SK-N-SH treated with all-trans-retinoic acid at 6 μM for 48 hours (cell line): ENCODE data around the gene LYRM7.

ENCODE experiments used
- ATAC-seq: fragments of 200-7000 bp; cut with Tn5 transposase; 3 replicates; pipeline ENCODE4 v1.9.1; 2020; ENCODE audit warnings: mild to moderate bottlenecking, moderate library complexity
- ARNTL ChIP-seq: fragments of 450-650 bp; formaldehyde crosslinking; IDR thresholded peaks from 2 replicates; pipeline ENCODE4 v1.5.0; 2020; ENCODE audit warnings: low read depth, mild to moderate bottlenecking, moderate library complexity, borderline replicate concordance
- BACH2 ChIP-seq: fragments of 250-450 bp; sonication (Bioruptor Pico); IDR thresholded peaks from 2 replicates; pipeline ENCODE4 v1.9.0; 2021; ENCODE audit warnings: mild to moderate bottlenecking, borderline replicate concordance
- CSDC2 ChIP-seq: fragments of 250-450 bp; sonication (Bioruptor Pico); IDR thresholded peaks from 2 replicates; pipeline ENCODE4 v1.5.0; 2020; ENCODE audit warnings: mild to moderate bottlenecking, moderate library complexity
- ESRRG ChIP-seq: fragments of 250-450 bp; sonication (Bioruptor Pico); IDR thresholded peaks from 2 replicates; pipeline ENCODE4 v1.6.1; 2021; ENCODE audit warnings: mild to moderate bottlenecking
- OSR1 ChIP-seq: fragments of 250-450 bp; sonication (Bioruptor Pico); IDR thresholded peaks from 2 replicates; pipeline ENCODE4 v1.8.0; 2022; ENCODE audit warnings: moderate library complexity, mild to moderate bottlenecking, inconsistent platforms
- PPARA ChIP-seq: fragments of 250-450 bp; sonication (Bioruptor Pico); IDR thresholded peaks from 2 replicates; pipeline ENCODE4 v1.5.0; 2020; ENCODE audit warnings: mild to moderate bottlenecking, borderline replicate concordance
- RARB ChIP-seq: fragments of 250-450 bp; sonication (Bioruptor Pico); IDR thresholded peaks from 2 replicates; pipeline ENCODE4 v1.8.0; 2021; ENCODE audit warnings: mild to moderate bottlenecking, moderate library complexity
- SNAI2 ChIP-seq: fragments of 250-450 bp; sonication (Bioruptor Pico); IDR thresholded peaks from 2 replicates; pipeline ENCODE4 v1.5.0; 2020; ENCODE audit warnings: mild to moderate bottlenecking, moderate library complexity
- TCF4 ChIP-seq: fragments of 250-450 bp; sonication (Bioruptor Pico); IDR thresholded peaks from 2 replicates; pipeline ENCODE4 v1.8.0; 2021; ENCODE audit warnings: mild to moderate bottlenecking, moderate library complexity, borderline replicate concordance
- TOX ChIP-seq: fragments of 250-450 bp; sonication (Bioruptor Pico); IDR thresholded peaks from 2 replicates; pipeline ENCODE4 v1.8.0; 2021; ENCODE audit warnings: mild to moderate bottlenecking, moderate library complexity, borderline replicate concordance
- ZC3H10 ChIP-seq: fragments of 250-450 bp; sonication (Bioruptor Pico); IDR thresholded peaks from 2 replicates; pipeline ENCODE4 v1.5.1; 2021; ENCODE audit warnings: mild to moderate bottlenecking, moderate library complexity
- ZFP3 ChIP-seq: fragments of 250-450 bp; sonication (Bioruptor Pico); IDR thresholded peaks from 2 replicates; pipeline ENCODE4 v1.5.0; 2020; ENCODE audit warnings: mild to moderate bottlenecking, moderate library complexity
- ZFP30 ChIP-seq: fragments of 450-650 bp; formaldehyde crosslinking; IDR thresholded peaks from 2 replicates; pipeline ENCODE4 v1.5.0; 2022; ENCODE audit warnings: mild to moderate bottlenecking, moderate library complexity
- ZNF565 ChIP-seq: fragments of 450-650 bp; formaldehyde crosslinking; conservative IDR thresholded peaks from 2 replicates; pipeline ENCODE4 v1.5.0; 2020; ENCODE audit warnings: low read depth, mild to moderate bottlenecking, moderate library complexity
- ZNF70 ChIP-seq: fragments of 450-650 bp; formaldehyde crosslinking; IDR thresholded peaks from 2 replicates; pipeline ENCODE4 v1.5.0; 2020; ENCODE audit warnings: mild to moderate bottlenecking, moderate library complexity
- TF ChIP-seq, protein P1 (sequence below): fragments of 250-450 bp; sonication (Bioruptor Pico); IDR thresholded peaks from 2 replicates; pipeline ENCODE4 v1.5.1; 2020; ENCODE audit warnings: low read depth, mild to moderate bottlenecking, moderate library complexity
- TF ChIP-seq, protein P2 (sequence below): fragments of 250-450 bp; sonication (Bioruptor Pico); IDR thresholded peaks from 2 replicates; pipeline ENCODE4 v1.5.0; 2020; ENCODE audit warnings: mild to moderate bottlenecking, moderate library complexity
- TF ChIP-seq, protein P3 (sequence below): fragments of 250-450 bp; sonication (Bioruptor Pico); IDR thresholded peaks from 2 replicates; pipeline ENCODE4 v1.5.1; 2021; ENCODE audit warnings: mild to moderate bottlenecking, moderate library complexity
- TF ChIP-seq, protein P4 (sequence below): fragments of 250-450 bp; sonication (Bioruptor Pico); IDR thresholded peaks from 2 replicates; pipeline ENCODE4 v1.8.0; 2020; ENCODE audit warnings: mild to moderate bottlenecking, moderate library complexity, borderline replicate concordance
- TF ChIP-seq, protein P5 (sequence below): fragments of 250-450 bp; sonication (Bioruptor Pico); IDR thresholded peaks from 2 replicates; pipeline ENCODE4 v1.8.0; 2021; ENCODE audit warnings: low read depth, mild to moderate bottlenecking, moderate library complexity, borderline replicate concordance

LYRM7 gene

DNA sequence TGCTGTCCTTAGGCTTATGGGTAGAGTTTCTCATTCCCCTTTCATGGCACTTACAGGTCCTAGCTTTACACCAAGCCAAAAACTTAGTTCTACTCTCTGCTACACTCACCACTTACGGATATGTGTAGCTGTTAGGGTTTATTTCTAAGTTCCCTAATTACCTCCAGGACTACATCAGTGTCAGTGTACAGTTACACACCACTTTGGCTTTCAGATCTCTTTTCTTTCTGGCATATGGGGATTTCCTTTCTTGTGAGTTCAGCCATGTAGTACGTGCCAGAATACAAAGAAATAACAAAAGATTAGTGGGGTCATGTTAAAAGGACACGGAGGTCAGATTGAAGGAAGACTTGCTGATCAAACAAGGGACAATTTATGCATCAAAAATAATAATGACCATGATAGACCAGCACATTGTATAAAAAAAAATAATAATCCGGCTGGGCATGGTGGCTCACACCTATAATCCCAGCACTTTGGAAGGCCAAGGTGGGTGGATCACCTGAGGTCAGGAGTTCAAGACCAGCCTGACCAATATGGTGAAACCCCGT, 41.8 kb downstream of the LYRM7 start:
- TF ChIP-seq ESRRG (CRISPR knock-in tag) (no peak), ARNTL (CRISPR knock-in tag) (no peak), ZC3H10 (CRISPR knock-in tag) (no peak), PPARA (no peak), RARB (CRISPR knock-in tag) (no peak), ZNF70 (CRISPR knock-in tag) (no peak), TOX (CRISPR knock-in tag) (no peak)
- TF ChIP-seq, protein P1, sequence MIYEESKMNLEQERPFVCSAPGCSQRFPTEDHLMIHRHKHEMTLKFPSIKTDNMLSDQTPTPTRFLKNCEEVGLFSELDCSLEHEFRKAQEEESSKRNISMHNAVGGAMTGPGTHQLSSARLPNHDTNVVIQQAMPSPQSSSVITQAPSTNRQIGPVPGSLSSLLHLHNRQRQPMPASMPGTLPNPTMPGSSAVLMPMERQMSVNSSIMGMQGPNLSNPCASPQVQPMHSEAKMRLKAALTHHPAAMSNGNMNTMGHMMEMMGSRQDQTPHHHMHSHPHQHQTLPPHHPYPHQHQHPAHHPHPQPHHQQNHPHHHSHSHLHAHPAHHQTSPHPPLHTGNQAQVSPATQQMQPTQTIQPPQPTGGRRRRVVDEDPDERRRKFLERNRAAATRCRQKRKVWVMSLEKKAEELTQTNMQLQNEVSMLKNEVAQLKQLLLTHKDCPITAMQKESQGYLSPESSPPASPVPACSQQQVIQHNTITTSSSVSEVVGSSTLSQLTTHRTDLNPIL (CRISPR knock-in tag), result no peak
- TF ChIP-seq, protein P2, sequence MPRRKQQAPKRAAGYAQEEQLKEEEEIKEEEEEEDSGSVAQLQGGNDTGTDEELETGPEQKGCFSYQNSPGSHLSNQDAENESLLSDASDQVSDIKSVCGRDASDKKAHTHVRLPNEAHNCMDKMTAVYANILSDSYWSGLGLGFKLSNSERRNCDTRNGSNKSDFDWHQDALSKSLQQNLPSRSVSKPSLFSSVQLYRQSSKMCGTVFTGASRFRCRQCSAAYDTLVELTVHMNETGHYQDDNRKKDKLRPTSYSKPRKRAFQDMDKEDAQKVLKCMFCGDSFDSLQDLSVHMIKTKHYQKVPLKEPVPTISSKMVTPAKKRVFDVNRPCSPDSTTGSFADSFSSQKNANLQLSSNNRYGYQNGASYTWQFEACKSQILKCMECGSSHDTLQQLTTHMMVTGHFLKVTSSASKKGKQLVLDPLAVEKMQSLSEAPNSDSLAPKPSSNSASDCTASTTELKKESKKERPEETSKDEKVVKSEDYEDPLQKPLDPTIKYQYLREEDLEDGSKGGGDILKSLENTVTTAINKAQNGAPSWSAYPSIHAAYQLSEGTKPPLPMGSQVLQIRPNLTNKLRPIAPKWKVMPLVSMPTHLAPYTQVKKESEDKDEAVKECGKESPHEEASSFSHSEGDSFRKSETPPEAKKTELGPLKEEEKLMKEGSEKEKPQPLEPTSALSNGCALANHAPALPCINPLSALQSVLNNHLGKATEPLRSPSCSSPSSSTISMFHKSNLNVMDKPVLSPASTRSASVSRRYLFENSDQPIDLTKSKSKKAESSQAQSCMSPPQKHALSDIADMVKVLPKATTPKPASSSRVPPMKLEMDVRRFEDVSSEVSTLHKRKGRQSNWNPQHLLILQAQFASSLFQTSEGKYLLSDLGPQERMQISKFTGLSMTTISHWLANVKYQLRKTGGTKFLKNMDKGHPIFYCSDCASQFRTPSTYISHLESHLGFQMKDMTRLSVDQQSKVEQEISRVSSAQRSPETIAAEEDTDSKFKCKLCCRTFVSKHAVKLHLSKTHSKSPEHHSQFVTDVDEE (CRISPR knock-in tag), result no peak
- TF ChIP-seq, all 23 proteins: peak for 0
- ATAC-seq, result no peak

DNA sequence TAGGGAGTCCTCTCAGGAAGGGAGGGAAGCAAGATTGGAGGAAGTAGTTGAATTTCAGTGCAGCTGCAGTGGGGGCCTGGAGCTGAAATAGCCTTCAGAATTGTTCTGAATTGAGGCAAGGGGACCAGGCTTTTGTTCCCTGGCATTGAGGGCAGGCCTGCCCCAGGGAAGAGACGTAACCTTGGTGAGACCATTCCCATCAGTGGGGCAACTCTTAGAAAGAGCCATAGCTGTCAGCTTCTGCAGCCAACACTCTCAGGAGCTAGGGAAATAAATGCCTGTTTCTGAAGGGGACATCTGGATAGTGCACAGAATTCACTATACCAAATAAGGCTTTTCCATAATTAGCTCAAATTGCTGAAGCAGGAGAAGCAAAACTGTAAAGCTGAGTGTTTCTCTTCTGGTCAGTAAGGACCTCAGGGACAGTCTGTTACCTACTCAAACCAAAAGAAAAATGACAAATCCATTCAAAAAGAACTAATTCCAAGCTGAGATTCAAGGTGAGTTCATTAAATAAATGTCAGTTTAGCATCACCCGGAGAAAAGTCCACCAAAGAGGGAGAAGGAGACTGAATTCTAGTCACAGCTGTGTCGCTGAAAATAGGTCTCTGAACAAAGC, 44.0 kb downstream of the LYRM7 start:
- TF ChIP-seq, protein P3, sequence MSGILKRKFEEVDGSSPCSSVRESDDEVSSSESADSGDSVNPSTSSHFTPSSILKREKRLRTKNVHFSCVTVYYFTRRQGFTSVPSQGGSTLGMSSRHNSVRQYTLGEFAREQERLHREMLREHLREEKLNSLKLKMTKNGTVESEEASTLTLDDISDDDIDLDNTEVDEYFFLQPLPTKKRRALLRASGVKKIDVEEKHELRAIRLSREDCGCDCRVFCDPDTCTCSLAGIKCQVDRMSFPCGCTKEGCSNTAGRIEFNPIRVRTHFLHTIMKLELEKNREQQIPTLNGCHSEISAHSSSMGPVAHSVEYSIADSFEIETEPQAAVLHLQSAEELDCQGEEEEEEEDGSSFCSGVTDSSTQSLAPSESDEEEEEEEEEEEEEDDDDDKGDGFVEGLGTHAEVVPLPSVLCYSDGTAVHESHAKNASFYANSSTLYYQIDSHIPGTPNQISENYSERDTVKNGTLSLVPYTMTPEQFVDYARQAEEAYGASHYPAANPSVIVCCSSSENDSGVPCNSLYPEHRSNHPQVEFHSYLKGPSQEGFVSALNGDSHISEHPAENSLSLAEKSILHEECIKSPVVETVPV (CRISPR knock-in tag), result no peak
- TF ChIP-seq TCF4 (CRISPR knock-in tag), result no peak
- no peak for TF ChIP-seq BACH2
- no peak for TF ChIP-seq ZFP30 (CRISPR knock-in tag)
- TF ChIP-seq TOX (CRISPR knock-in tag), result no peak
- TF ChIP-seq, protein P4, sequence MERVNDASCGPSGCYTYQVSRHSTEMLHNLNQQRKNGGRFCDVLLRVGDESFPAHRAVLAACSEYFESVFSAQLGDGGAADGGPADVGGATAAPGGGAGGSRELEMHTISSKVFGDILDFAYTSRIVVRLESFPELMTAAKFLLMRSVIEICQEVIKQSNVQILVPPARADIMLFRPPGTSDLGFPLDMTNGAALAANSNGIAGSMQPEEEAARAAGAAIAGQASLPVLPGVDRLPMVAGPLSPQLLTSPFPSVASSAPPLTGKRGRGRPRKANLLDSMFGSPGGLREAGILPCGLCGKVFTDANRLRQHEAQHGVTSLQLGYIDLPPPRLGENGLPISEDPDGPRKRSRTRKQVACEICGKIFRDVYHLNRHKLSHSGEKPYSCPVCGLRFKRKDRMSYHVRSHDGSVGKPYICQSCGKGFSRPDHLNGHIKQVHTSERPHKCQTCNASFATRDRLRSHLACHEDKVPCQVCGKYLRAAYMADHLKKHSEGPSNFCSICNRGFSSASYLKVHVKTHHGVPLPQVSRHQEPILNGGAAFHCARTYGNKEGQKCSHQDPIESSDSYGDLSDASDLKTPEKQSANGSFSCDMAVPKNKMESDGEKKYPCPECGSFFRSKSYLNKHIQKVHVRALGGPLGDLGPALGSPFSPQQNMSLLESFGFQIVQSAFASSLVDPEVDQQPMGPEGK (CRISPR knock-in tag), result no peak
- TF ChIP-seq ZNF565 (CRISPR knock-in tag), result no peak
- TF ChIP-seq PPARA, result no peak
- TF ChIP-seq OSR1 (CRISPR knock-in tag), result no peak
- no peak for TF ChIP-seq SNAI2
- no peak for TF ChIP-seq CSDC2
- TF ChIP-seq, protein P1 (CRISPR knock-in tag), result no peak
- TF ChIP-seq, protein P5, sequence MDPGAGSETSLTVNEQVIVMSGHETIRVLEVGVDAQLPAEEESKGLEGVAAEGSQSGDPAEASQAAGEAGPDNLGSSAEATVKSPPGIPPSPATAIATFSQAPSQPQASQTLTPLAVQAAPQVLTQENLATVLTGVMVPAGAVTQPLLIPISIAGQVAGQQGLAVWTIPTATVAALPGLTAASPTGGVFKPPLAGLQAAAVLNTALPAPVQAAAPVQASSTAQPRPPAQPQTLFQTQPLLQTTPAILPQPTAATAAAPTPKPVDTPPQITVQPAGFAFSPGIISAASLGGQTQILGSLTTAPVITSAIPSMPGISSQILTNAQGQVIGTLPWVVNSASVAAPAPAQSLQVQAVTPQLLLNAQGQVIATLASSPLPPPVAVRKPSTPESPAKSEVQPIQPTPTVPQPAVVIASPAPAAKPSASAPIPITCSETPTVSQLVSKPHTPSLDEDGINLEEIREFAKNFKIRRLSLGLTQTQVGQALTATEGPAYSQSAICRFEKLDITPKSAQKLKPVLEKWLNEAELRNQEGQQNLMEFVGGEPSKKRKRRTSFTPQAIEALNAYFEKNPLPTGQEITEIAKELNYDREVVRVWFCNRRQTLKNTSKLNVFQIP (CRISPR knock-in tag), result no peak
- no peak for TF ChIP-seq ZNF70 (CRISPR knock-in tag)
- no peak for TF ChIP-seq ZFP3 (CRISPR knock-in tag)
- no peak for TF ChIP-seq ZC3H10 (CRISPR knock-in tag)
- peak; percentile 27; the same call in 1 of the 3 replicates for ATAC-seq
